DMS153 treated with DMSO at 0.1 percent for 48 hours (cell line): ENCODE data around the gene WBP1L.
A peak's percentile ranks its signal among the peaks of the same experiment; 100 is the strongest.
"Not testable (repeated sequence)": the region's sequence is repeated elsewhere in the genome, so short reads cannot be mapped to it uniquely, and the experiment has no call there.

Experiments used
- DNase-seq: peaks from one replicate; lab custom pipeline; 2025; ENCODE audit not compliant: unreplicated experiment; lab: John Stamatoyannopoulos, UW

The WBP1L gene

GRCh38 chr10:102832987-102833386 is 89.2 kb downstream of the WBP1L start:
- no peak for DNase-seq

DNA sequence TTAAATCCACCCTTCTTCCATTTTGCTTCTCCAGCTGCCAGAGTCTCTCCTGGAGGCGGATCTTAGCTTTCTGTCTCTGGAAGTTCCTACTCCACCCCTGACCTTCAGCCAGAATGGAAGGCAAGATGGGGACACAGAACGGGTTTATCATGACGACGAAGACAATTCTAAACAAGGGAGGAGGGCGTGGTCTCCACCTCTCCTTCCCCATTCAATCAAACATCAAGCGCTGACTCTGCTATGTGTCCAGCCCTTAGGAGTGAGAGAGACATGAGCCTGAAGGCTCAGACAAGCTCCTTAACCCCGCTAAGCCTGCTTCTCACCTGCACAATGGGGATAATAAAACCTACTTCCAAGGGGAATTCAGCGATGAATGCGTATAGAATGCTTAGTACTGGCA is 90.4 kb downstream of the WBP1L start:
- no peak for DNase-seq

- DNase-seq: peak; percentile 57
Measured at GRCh38 chr10:102835007-102835482, 91.3 kb downstream of the WBP1L start.

GRCh38 chr10:102837230-102837721 is 93.5 kb downstream of the WBP1L start, which contains the start of gene CYP17A1:
Gene CYP17A1 (minus strand): TSS chr10:102837413. CDS start chr10:102837361, 52 bp downstream.
- DNase-seq: no peak

GRCh38 chr10:102838276-102838927 is 94.7 kb downstream of the WBP1L start:
- DNase-seq: not testable (repeated sequence)

DNA sequence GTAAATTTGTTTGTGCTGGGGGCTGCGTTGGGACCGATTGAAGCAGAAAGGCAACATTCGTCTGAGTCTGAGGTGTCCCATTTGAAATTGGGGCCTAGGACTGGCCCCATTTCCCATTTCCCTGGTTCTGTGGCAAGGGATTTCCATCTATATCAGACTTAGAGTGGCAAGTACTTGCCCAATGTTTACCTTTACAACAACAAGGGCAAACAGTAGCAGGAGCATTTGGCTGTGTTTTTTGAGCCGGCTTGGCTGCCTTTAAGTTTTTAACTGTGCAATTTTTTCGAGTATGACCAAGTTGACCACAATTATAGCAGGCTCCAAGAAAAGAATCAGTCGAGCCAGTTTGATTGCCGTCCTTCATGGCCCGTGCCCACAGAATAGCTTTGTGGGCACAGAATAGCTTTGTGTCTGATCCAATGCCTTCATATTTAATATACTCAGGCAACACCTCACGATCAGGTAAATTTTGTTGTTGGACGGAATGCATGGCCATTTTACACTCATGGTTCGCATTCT is 98.1 kb downstream of the WBP1L start:
- DNase-seq: no peak

- not testable (repeated sequence) for DNase-seq
Measured at GRCh38 chr10:102843139-102843538, 99.4 kb downstream of the WBP1L start.

- DNase-seq: not testable (repeated sequence)
Measured at GRCh38 chr10:102844190-102844776, 100.5 kb downstream of the WBP1L start.

- DNase-seq: no peak
Measured at GRCh38 chr10:102845352-102845902, 101.7 kb downstream of the WBP1L start.

DNA sequence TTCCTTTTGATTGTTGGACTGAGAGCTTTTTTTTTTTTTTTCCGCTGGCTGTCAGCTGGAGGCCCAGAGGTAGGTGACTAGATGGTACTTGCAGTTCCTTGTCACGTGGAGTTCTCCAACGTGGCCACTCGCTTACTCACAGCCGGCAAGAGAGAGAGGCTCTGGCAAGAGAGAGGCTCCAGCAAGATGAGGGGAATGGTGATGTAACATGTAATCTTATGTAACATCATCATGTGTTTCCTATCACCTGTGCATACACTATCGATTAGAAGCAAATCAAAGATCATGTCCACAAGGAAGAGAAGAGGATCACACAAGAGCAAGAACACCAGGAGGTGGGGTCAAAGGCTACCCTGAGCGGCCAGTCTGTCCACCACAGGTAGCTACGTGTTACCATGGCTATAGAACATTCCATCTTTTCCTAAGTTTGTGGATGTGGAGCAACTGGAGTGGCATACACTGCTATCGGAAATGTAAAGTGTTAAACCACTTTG is 106.3 kb downstream of the WBP1L start:
- no peak for DNase-seq

- not testable (repeated sequence) for DNase-seq
Measured at GRCh38 chr10:102853237-102853636, 109.5 kb downstream of the WBP1L start.

DNA sequence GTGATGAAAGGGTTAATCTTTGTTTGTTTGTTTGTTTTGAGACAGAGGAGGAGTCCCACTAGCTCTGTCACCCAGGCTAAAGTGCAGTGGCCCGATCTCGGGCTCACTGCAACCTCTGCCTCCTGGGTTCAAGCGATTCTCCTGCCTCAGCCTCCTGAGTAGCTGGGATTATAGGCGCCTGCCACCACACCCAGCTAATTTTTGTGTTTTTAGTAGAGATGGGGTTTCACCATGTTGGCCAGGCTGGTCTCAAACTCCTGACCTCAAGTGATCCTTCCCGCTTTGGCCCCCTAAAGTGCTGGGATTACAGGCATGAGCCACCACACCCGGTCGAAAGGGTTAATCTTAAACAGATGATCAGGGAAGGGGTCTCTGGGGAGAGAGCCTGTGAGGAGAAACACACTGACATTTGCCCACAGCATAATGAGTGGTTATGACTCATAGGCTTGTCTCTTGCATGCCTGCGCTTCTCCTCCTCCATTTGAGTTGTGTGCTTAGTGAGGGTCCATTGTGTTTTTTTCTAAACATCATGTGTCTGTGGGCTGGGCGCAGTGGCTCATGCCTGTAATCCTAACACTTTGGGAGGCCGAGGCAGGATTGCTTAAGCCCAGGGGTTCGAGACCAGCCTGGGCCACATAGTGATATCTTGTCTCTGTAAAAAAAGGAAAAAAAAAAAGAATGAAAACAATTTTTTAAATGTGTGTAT is 112.1 kb downstream of the WBP1L start:
- DNase-seq: not testable (repeated sequence)

- DNase-seq: no peak
Measured at GRCh38 chr10:102856758-102857424, 113.1 kb downstream of the WBP1L start.

DNA sequence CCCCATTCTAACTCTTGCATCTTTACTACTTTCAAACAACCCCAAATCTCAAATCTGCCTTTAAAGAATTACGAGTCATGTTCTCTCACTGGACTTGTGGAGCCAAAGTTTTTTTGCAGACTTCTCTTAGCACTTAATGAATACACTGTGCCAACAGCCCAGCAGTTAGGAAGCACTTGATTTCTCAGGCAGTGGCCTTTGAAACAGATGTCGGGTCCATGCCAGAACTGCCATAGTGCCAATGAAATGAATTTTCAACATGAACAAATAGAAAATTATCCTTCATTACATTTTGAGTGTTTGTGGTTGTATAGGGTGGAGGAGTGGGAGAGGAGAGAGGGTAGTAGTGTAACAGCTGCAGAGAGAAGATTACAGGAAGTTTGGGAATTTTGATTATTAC is 116.2 kb downstream of the WBP1L start:
- no peak for DNase-seq

DNA sequence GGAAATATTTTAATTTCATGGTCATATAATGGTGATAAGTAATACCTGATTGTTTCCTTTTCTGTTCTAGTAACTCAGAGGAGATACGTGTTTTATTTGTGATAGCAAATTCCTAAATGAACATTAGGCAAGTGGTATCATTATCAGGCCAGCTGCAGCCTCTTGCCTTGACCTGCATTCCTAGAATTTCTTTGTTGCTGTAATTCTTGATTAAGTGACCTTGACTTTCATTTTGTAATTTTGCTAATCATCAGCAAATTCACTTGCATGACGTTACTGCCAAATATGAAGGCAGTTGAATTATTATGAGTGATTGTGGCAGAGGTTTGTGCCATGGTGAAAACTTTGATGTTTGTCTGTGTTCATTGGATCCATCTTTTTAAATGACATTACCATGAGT is 119.9 kb downstream of the WBP1L start:
- no peak for DNase-seq

GRCh38 chr10:102865620-102866019 is 121.9 kb downstream of the WBP1L start:
- DNase-seq: no peak
